Measurements from ENCODE around the gene FMNL2. TPM values are rescaled to one million over a fixed set of nuclear protein-coding genes. Genes with fewer than 3 reads are reported as not detected.
"Not testable (repeated sequence)": the region's sequence is repeated elsewhere in the genome, so short reads cannot be mapped to it uniquely, and the experiment has no call there.

Gene FMNL2
- total RNA-seq, 1 donor from 2014 or later: 93.8 TPM

DNA sequence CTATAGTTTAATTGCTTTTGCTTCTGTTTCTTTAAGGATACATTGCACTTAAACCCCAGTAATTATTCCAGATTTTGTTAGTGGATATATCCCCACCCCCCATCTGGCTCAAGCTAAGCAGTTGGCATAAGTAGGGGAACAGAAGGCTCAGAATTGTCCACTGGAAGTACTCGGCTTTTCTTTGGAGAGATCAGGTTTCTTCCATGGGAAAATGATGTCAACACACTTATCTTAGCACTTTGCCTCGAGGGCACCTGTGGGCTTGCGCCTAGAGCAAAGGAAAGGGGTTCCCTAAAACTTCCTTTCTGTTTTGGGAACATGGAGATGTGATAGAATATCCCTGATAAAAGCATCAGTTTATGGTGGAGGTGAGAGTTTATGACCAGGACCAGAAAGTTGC lies 130.6 kb downstream of the FMNL2 start:
- FAIRE-seq (no peak), DNase-seq (ENCODE audit: low spot score in 2 of 2) (no peak)

DNA sequence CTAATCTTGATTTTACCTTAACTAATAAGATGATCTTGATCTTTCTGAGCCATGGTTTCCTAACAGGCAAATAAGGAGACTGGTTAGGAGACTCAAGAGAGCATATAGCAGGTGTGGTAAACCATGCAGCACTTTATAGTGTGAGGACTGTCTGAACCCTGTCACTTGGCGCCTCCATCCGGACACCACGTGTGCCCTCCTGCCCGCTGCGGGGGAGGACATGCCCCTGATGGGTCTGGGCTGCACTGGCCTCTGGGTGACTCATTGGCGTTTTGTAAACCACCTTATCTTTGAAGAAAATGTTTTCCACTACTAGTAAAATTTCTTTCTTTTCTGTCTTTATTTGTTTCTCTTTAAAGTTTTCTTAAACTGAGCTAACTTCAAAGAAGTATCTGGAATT lies 131.1 kb downstream of the FMNL2 start:
- DNase-seq (ENCODE audit: low spot score in 2 of 2) (no peak), FAIRE-seq (no peak)

DNA sequence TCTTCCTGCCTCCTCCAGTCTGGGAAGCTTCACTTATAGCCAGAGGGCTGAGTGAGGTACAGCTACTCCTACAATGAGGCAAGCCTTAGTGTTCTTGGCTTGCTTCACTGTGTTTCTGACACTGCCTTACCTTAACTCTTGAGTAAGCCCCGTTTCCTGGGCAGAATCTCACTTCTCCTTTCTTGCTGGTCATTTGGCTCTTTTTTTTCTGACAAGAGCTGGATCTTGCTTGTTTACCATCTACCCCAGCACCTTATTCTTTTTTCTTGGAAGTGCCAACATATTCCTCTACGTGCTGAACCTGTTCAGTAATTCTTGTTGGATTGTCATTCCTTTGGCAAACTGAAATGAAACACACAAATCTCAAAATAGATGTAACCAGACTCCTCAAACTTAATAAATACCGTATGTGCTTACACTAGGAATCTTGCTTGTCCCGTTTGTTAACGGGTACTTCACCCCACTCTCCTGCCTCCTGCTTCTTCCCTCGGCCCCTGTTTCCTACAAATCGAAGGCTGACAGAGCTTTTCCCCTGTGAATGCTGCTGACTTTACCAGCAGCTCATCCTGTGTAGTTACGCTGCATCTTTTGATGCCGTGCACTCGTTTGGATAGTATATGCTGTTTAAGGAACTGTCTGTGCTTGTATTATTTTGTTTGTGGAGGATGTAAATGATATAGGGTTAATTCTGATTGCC lies 132.2 kb downstream of the FMNL2 start:
- FAIRE-seq (no peak), DNase-seq (ENCODE audit: low spot score in 2 of 2) (no peak)

DNA sequence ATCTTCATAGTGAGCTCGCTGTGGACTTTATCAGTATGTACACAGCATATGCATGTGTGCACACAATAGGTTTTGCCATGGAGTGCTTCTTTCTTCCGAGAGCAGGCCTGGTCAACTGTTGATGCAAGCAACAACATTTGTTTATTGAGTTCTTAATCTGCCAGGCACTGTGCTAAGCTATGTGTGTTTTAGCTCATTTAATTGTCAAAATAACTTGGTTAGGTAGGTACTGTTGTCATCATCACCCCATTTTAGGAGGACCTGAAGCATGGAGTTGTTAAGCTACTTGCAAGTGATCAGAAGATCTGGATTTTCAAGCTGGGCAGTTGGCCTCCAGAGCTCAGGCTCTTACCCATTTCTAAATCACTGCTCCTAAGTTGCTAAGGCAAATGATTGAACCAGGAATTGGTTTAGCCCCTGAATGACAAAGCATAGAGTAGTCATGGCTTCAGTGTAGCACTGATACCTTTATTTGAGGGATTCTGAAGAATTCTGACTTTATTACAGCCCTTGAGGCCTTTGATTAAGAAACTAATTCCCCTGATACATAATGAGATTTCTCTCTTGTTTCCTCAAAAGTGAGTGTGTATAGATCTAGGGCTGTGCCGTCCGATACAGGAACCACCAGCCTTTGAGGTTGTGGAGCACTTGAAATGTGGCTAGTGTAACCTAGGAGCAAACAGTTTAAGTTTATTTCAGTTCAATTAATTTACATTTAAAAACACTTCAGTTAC lies 132.9 kb downstream of the FMNL2 start:
- FAIRE-seq: no peak

DNA sequence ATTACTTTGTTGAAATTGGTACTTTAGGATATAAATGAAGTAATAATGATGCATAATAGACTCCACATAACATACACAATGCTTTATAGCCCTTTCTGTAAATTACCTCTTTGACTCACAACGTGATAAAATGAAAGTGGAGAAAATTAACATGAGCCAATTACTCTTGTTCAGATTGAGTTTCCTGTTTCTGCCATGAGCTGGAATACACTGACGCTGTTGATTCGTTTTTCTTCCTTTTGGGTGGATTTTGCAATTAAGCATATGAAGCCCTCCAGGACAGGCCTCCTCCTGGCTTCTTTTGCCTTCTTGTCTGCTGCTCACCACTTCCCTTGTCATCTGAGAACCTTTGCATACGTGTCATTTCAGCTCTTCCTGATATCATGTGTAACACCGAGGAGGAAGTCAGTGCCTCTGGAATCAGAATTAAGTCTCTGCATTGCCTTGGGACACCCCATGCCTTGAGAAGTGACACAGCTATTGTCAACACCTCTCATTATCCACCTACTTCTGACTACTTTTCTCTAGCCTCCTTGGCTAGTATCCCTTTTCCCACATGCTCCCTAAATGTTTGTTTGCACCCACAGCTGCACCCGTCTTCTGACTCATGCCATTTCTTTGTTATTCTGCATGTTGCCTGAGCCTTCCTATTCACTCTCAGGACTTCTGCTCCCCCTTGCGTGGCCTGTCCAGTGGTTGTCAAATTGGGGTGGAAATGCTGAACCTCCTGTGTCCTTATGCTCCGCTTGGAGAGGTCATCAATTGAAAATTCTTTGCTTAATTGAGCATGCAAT lies 134.1 kb downstream of the FMNL2 start:
- DNase-seq (ENCODE audit: low spot score in 2 of 2): no peak
- no peak for FAIRE-seq

More for the DNA sequence above, 132.9 kb downstream of the FMNL2 start:
- no peak for DNase-seq (ENCODE audit: low spot score in 2 of 2)

DNA sequence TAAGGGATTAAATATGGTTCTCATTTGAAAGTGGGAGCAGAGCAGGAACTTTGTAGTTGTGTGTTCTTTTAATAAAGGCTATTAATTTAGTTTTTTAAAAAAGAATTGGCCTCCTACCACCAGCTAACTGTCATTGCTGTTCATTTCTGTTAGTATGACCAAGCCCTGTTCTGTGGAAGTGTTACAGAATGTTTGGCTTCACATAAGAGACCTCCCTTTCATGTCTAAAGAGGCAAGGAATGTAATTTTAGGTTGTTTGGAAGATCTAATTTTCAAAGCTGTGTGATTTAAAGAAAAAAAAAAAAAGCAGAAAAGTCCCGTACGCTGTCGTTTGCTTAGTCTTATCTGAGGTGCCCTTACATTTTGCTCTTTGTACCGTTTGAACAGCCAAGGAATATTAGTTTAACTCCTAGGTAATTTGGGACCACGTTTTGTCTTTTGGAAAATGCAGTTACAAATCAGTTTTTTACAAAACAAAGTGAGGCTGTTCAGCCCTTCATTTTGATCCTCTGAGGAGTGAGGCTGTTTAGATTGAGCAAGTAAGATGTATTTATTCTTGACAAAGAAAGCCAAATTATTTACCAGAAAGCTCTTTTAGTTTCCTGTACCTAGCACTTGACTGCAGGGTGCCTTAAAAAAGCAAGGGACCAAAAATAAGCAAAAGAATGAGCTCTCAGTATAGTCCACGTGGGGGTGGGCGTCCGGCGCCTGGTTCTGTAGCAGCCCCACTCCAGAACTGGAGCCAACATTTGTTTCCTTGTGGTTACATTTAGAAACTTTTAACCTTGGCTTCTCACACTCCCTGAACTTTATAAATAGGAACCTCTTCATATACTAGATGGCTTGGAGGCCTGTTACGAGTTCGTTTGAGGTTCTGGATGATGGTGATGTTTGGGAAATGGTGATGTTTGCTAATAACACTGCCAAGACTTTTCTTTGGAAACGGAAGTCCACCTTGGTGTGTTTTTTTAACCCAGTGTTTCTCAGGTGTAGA lies 136.2 kb downstream of the FMNL2 start:
- FAIRE-seq: no peak
- DNase-seq (ENCODE audit: low spot score in 2 of 2): no peak

DNA sequence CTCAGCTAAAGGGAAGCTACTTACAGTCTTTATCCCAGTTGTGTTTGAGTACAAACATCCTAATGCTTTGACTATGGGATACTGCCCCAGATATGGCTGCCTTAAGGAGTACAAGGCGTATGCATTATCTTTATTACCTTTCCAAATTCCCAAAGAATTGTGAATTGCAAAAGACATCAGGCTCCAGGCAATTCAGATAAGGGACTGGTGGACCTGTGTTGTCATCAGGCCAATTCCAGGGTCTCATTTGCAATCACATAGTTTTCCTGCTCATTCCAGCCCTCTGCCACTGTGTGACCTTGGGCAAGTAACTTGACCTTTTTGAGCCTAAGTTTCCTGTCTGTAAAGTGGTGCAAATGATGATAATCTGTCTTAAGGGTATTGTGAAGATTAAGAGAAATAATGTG lies 137.5 kb downstream of the FMNL2 start:
- DNase-seq (ENCODE audit: low spot score in 2 of 2) (no peak), FAIRE-seq (no peak)

DNA sequence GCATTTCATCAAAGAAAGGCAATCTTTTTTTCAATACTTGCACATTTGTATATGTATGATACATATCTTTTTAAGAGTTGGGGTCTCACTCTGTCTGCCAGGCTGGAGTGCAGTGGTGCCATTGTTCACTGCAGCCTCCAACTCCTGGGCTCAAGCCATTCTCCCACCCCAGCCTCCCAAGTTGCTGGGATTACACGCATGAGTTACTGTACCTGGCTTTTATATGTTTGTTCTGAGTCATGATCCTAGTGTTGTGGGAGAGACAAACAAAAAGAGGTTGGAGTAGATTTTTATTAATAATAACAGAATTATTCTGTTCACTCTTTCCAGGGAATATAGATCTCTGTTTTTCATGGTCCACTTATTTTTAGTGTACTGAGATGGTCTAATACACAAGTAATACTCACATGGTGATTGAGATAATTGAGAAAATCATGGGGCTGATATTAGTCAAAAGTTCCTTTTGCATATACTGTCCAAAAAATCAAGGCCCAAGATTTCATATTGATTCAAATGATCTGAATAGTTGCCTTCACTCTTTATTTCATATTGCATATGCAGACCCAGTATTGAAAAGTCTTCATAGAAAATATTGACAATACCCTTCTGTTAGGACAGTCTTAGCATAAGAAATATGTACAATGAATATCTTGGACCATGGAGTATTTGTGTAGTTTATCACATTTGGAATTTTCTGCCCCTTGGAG lies 138.3 kb downstream of the FMNL2 start:
- DNase-seq (ENCODE audit: low spot score in 2 of 2) (no peak), FAIRE-seq (no peak)

DNA sequence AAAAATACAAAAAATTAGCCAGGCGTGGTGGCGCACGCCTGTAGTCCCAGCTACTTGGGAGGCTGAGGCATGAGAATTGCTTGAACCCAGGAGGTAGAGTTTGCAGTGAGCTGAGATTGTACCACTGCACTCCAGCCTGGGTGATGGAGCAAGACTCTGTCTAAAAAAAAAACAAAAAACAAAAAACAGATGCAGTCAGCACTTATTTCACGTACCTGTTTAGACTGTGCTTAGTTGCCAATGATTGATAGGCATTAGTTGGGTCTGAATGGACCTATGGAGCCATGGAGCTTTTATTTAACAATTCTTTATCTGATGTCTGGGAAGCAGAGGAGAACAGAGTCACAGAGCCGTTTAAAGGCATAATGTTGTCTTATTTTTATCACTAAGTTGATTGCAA lies 139.5 kb downstream of the FMNL2 start:
- DNase-seq (ENCODE audit: low spot score in 2 of 2); FAIRE-seq: not testable (repeated sequence)

DNA sequence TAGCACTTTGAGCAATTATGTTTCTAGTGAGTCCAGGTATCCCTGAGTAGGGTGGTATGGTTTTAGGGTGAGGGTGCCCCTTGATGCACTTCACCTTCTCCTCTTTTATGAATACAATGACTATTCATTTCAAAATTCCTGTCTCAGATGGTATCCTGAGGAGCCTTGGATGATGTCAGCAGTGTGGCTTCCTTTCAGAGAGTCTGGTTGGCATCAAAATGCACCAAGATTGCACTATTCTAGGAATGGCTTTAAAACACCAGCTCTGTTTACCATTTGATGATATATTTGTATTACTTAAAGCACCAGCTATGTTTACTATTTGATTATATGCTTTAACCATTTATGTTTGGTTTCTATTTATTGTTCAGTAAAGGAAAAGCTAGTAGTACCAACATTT lies 141.0 kb downstream of the FMNL2 start:
- FAIRE-seq (no peak), DNase-seq (ENCODE audit: low spot score in 2 of 2) (no peak)

DNA sequence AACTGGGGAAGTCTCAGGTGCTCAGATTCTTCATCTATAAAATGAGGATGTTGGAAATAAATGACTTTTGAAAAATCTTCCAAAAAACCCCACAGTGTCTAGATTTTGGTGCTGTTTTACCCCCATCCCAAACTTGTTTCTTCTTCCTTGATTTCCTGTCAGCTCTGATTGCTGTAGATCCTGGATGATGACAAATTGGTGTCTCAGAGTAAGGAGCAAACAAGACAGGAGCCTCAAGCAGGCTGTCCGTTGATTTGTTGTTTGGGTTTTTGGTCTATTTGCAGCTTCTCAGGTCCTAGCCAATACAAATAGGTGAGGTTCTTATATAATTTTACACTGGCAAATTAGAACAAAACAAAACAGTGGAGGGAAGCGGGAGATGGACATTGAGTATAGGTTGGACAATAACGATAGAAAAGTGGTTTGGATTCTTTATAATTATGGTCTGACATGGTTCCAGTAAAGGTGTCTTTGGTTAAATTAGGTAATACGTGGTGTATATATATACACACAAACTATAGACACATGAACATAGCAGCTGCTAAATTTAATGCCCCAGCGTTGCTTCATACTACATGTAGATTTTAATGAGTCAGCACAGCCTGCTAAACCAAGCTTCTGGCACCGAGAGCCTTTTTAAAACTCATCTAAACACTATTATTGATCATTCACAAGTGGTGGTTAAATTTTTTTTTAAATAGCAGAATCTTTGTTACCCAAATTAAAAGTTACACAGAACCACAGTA lies 142.5 kb downstream of the FMNL2 start:
- FAIRE-seq: no peak

DNA sequence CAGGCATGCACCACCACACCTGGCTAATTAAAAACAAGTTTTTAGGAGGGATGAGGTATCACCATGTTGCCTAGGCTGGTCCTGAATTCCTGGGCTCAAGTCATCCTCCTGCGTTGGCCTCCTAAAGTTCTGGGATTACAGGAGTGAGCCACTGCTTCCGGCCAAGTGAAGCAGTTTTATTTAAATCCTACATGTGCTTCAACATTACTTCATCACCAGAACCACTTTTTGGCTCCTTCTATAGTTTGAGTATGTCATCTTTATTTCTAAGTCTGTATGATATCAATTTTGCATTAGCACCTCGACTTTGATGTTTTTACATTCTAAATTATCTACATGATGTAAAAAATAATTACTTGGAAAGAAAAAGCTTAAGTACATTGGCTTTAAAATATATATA lies 144.3 kb downstream of the FMNL2 start:
- no peak for DNase-seq (ENCODE audit: low spot score in 2 of 2)
- FAIRE-seq: no peak

More for the DNA sequence above, 142.5 kb downstream of the FMNL2 start:
- DNase-seq (ENCODE audit: low spot score in 2 of 2): no peak

DNA sequence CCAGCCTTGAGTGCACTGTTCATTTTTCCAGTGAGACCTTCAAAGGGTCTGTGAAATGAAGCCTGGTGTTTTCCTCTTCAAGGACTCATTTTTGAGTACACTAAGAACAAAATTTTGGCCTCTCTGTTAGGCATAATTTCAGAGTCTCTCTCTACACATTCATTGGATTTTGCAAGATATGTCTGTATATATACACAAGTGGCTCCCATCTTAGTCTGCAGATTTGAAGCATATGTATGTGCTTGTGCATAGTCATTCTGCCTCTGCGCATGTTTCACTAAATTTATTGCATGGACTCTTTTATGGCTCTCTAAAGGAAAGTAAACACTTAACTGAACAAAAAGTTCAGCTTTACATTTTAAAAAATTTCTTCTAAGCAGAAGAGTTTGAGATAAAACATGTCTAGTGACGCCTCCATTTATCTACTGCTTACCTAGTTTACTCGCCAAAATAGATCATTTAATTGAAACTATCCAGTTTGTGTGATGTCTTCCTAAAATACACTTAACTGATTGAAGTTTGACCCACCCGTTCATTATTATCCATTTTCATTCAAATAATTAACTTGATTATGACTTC lies 145.9 kb downstream of the FMNL2 start:
- FAIRE-seq (no peak), DNase-seq (ENCODE audit: low spot score in 2 of 2) (no peak)

DNA sequence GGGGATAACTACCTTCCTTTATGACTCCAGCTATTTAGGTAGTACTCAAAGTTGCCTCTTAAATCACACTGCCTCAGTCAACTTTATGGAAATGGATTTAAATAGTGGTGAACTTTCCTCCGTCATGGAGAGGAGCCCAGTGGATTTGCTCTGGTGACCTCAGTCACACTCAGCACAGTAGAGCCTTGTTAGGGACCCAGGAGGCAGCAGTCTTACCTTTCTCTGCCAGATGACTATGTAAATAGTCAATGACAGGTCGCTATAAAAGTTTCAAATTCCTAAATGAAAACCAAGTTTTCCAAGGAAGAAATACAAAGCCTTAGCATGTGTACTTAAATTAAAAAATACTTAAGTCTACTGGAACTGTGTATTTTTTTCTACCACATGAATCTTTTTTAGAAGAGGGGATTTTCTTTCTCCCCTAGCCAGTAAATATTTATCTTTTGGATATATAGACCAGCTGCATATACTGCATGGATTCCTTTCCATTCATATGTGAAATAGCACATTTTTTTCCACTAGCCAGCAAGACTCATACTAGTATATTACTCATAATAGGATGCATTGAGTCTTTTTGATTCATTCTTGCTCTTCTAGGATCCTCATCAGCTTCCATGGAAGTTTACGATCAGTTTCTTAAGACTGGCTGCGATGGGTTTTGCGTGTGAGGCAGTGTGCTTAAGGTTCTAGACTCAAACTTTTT lies 147.1 kb downstream of the FMNL2 start:
- FAIRE-seq: no peak

DNA sequence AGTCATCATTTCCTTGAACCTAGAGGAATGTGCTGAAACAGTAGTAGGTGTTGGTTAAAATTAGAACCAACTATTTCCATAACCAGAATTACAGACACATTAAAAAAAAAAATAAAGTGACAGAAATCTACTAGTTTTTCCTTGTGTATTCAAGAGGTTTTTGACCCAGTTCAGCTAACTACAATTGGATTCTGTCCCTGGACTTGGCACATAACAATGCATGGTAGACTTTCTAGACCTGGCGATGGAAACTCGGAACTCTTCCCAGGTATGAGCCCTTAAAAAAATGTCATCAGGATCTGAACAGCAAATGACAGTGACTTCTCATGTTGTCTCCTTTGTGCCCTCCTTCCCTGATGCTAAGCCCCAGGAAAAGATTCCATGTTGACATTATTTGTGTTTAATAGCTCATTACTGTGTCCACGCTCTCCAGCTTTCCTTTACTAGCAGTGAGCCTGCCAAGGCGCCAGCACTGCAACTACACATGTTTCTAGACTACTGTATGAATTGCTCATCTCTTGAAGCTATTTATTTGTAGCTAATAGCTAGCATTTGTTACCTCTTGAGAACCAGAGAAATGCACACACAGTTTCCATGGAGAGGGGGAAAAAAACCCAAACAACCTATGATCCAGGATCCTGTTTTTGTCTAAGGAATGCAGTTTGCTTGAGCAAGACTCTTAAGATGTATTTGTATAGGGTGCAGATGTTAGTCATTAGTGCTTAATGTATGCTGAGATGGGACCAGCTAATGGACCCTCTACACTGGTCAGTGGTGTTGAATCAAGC lies 148.5 kb downstream of the FMNL2 start:
- DNase-seq (ENCODE audit: low spot score in 2 of 2) (no peak), FAIRE-seq (no peak)

More for the DNA sequence above, 147.1 kb downstream of the FMNL2 start:
- no peak for DNase-seq (ENCODE audit: low spot score in 2 of 2)

DNA sequence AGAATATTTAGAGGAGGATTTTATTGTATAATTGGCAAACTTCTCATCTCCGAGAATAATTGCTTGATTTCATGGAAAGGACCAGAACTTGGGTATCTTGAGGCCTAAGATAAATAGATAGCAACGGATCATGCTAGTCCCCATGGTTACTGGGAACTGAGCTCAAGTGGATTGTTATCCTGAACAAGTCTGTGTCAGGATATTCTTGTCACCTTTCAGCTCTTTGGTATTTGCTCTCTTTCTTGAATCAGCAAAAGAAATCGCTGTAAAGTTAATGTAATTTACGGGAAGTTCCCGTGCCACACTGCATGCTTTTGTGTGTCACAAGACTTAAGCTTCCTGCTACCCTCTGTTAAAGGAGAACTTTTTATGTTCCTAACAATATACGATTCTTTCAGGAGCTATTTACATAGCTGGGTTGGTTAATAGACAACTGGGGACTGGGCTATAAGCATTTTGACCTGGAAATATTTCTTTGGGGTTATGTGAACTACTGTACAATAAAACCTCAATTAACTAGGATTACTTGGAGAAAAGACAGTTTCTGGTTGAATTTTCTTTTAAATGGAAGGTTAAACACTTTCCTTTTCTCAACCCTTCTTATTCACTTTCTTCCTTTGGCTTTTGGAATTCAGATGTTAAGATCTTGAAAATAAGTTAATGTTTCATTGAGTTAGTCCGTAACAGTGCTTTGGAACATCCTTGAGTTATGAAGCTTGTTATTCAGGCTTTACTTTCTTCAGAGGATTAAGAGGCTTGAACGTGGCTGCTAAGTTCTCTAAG lies 151.2 kb downstream of the FMNL2 start:
- DNase-seq (ENCODE audit: low spot score in 2 of 2) (no peak), FAIRE-seq (no peak)

Data from frontal cortex (tissue), 4 donors.